Fibroblast of lung (primary cell): ENCODE data around the gene ZC3H8.

Experiments used
- CTCF ChIP-seq, 2 donors: IDR thresholded peaks in 1 of 2; conservative IDR thresholded peaks in 1 of 2; 1 replicate in 1 of 2; 2 replicates in 1 of 2; pipeline ENCODE4 v1.5.1; 2011 to 2012; ENCODE audit warnings: low read length in 2 of 2, control low read depth in 1 of 2, inconsistent platforms in 1 of 2, low read depth in 1 of 2, mild to moderate bottlenecking in 1 of 2
- EZH2 ChIP-seq: IDR thresholded peaks from 2 replicates; pipeline ENCODE4 v1.5.1; 2012; ENCODE audit warnings: low read length, control low read depth, mild to moderate bottlenecking; ENCODE audit errors: missing control alignments

GRCh38 chr2:112187046-112187715 is 67.7 kb downstream of the ZC3H8 start:
- TF ChIP-seq CTCF (conservative IDR thresholded peaks at IDR 0.05 in 1 of 2, IDR thresholded peaks at IDR 0.05 in 1 of 2; ENCODE audit: low read depth in 1 of 2, low read length in 2 of 2) (no peak), EZH2 (no peak)
